Stomach (tissue), 4 donors: ENCODE measurements around the gene PCDH18.

Experiments
- POLR2AphosphoS5 ChIP-seq, 3 donors: sonication (generic); formaldehyde crosslinking; IDR thresholded peaks; one replicate each; pipeline ENCODE4 v1.6.1; 2016; ENCODE audit warnings: antibody characterized with exemption in 3 of 3
- TF ChIP-seq, protein P1 (sequence below), 7 experiments: fragments of 450-650 bp in 4 of 7; fragments of 200-600 bp in 3 of 7; sonication (generic) in 3 of 7; IDR thresholded peaks; one replicate each; pipeline ENCODE4 v1.5.1; 2016 to 2019; ENCODE audit warnings: antibody characterized with exemption in 7 of 7, control low read depth in 2 of 7, mild to moderate bottlenecking in 1 of 7

DNA sequence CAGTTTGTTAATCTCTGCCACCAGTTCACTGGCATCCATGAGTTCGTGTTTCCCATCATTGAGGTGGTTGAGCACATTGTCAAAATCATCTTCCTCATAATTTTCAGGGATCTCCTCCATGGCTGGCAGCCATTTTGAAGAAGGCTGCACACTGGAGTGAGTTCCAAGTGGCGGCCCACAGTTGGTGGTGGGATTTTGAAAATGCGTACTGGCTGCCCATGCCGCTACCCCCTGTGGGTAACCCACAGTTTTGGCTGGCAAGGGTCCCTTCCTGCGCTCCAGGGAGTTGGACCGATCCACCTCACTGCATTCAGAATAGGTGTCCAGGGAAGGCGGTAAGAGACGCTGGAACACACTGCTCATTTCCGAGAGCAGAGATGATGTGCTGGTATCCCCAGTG is 11.2 kb downstream of the PCDH18 start:
- TF ChIP-seq, protein P1, sequence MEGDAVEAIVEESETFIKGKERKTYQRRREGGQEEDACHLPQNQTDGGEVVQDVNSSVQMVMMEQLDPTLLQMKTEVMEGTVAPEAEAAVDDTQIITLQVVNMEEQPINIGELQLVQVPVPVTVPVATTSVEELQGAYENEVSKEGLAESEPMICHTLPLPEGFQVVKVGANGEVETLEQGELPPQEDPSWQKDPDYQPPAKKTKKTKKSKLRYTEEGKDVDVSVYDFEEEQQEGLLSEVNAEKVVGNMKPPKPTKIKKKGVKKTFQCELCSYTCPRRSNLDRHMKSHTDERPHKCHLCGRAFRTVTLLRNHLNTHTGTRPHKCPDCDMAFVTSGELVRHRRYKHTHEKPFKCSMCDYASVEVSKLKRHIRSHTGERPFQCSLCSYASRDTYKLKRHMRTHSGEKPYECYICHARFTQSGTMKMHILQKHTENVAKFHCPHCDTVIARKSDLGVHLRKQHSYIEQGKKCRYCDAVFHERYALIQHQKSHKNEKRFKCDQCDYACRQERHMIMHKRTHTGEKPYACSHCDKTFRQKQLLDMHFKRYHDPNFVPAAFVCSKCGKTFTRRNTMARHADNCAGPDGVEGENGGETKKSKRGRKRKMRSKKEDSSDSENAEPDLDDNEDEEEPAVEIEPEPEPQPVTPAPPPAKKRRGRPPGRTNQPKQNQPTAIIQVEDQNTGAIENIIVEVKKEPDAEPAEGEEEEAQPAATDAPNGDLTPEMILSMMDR (IDR thresholded peaks at IDR 0.05) = no peak
- TF ChIP-seq POLR2AphosphoS5 (IDR thresholded peaks at IDR 0.05) = no peak
